H54 (cell line): ENCODE measurements around the gene RDH16.
"Not testable (repeated sequence)": the region's sequence is repeated elsewhere in the genome, so short reads cannot be mapped to it uniquely, and the experiment has no call there.

ENCODE experiments used
- DNase-seq: peaks from one replicate; pipeline ENCODE4 v3.0.0; 2011; ENCODE audit warnings: low spot score, mixed read lengths; ENCODE audit not compliant: insufficient read length
- FAIRE-seq: peaks from 3 replicates; lab custom pipeline; 2011; peaks lifted over from hg19 to GRCh38; lab: Jason Lieb, UNC
- POLR2A ChIP-seq: IDR thresholded peaks from 2 replicates; pipeline ENCODE4 v1.6.1; 2011; ENCODE audit warnings: low read depth, mild to moderate bottlenecking, low read length

The RDH16 gene

DNA sequence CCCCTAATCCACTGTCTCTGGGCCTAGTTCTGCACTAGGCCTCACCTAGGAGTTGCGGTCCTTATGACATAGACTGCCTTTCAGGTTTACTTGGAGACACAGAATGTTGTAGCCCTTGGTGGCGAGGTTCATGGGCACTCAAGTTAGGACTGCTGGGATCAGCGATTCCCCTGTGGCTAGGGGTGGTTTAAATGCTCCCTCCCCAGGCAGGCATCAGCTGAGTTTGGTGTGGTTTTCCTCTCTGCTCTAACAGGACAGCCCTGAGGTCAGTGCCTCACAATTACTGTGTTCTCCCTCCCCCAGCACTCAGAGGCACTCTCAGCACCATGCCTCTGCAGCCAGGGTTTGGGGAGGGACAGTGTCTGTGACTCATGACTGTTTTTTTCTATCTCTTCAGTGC is 22.2 kb upstream of the RDH16 start:
- no peak for FAIRE-seq
- no peak for TF ChIP-seq POLR2A

DNA sequence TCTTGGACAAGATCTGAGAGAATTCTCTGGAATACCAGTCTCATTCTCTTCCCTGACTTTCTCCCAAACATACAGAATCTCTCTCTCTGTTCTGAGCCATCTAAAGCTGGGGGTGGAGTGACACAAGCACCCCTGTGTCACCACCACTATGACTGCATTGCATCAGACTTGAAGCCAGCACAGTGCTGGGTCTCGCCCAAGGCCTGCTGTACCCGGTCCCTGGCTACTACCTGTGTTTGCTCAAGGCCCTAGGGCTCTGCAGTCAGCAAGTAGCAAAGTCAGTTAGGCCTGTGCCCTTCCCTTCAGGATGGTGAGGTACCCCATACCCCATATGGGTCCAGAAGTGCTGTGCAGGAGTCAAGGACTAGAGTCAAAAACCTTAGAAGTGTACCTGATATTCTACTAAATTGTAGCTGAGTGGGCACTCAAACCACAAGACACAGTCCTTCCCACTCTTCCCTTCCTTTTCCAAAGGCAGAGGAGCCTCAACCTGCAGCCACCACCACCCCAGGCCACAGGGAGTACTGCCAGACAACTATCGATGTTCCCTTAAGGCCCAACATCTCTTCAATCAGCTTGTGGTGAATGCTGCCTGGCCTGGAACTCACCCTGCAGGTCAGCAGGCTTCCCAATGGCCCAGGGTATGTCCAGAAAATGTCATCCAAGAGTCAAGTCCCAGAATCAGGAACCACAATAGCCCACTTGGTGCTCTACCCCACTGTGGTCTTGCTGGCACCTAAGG is 21.2 kb upstream of the RDH16 start:
- FAIRE-seq (no peak), DNase-seq (no peak)
- TF ChIP-seq POLR2A = no peak

More for the DNA sequence above, 22.2 kb upstream of the RDH16 start:
- DNase-seq = no peak

DNA sequence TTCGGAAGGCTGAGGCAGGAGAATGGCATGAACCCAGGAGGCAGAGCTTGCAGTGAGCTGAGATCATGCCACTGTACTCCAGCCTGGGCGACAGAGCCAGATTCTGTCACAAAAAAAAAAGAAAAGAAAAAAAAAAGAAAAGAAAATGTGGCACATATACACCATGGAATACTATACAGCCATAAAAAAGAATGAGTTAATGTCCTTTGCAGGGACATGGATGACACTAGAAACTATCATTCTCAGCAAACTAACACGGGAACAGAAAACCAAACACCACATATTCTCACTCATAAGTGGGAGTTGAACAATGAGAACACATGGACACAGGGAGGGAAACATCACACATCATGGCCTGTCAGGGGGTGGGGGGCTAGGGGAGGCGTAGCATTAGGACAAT is 20.0 kb upstream of the RDH16 start:
- FAIRE-seq, DNase-seq: not testable (repeated sequence)

DNA sequence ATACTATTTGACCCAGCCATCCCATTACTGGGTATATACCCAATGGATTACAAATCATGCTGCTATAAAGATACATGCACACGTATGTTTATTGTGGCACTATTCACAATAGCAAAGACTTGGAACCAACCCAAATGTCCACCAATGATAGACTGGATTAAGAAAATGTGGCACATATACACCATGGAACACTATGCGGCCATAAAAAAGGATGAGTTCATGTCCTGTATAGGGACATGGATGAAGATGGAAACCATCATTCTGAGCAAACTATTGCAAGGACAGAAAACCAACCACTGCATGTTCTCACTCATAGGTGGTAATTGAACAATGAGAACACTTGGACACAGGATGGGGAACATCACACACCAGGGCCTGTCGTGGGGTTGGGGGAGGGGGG is 16.8 kb upstream of the RDH16 start:
- DNase-seq, FAIRE-seq: not testable (repeated sequence)

DNA sequence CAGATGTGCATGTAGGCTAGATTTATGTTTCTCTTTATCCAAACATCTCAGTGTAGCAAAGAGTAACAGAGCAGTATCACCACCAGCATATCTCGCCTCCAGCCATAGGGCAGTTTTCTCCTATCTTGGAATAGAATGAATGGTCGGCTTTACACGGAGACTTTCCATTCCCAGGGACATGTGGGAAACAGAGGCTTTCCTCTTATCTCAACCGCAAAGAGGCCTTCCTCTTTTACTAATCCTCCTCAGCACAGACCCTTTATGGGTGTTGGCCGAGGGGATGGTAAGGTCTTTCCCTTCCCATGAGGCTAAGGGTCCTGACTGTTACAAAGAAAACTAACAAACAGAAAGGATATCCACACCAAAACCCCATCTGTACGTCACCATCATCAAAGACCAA is 11.5 kb upstream of the RDH16 start:
- FAIRE-seq = not testable (repeated sequence)

DNA sequence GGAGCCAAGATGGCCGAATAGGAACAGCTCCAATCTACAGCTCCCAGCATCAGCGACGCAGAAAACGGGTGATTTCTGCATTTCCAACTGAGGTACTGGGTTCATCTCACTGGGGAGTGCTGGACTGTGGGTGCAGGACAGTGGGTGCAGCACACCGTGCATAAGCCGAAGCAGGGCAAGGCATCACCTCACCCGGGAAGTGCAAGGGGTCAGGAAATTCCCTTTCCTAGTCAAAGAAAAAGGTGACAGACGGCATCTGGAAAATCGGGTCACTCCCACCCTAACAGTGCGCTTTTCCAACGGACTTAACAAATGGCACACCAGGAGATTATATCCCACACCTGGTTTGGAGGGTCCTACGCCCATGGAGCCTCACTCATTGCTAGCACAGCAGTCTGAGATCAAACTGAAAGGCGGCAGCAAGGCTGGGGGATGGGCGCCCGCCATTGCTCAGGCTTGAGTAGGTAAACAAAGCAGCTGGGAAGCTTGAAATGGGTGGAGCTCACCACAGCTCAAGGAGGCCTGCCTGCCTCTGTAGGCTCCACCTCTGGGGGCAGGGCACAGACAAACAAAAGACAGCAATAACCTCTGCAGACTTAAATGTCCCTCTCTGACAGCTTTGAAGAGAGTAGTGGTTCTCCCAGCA is 8.7 kb upstream of the RDH16 start:
- FAIRE-seq, DNase-seq: not testable (repeated sequence)

More for the DNA sequence above, 11.5 kb upstream of the RDH16 start:
- DNase-seq = not testable (repeated sequence)

DNA sequence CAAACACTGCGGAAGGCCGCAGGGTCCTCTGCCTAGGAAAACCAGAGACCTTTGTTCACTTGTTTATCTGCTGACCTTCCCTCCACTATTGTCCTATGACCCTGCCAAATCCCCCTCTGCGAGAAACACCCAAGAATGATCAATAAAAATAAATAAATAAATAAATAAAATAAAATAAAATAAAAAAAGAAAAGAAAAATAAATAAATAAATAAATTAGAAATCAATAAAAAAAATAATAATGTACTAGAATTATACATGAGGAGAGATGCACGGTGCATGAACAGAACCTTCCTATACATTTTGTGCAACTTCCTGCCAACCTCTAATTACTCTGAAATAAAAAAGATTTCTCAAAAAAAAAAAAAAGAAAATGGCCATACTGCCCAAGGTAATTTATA is 7.7 kb upstream of the RDH16 start:
- not testable (repeated sequence) for DNase-seq, FAIRE-seq

DNA sequence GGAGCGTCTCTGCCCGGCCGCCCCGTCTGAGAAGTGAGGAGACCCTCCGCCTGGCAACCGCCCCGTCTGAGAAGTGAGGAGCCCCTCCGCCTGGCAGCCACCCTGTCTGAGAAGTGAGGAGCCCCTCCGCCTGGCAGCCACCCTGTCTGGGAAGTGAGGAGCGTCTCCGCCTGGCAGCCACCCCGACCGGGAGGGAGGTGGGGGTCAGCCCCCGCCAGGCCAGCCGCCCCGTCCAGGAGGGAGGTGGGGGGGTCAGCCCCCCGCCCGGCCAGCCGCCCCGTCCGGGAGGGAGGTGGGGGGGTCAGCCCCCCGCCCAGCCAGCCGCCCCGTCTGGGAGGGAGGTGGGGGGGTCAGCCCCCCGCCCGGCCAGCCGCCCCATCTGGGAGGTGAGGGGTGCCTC is 6.1 kb upstream of the RDH16 start:
- not testable (repeated sequence) for DNase-seq, FAIRE-seq

DNA sequence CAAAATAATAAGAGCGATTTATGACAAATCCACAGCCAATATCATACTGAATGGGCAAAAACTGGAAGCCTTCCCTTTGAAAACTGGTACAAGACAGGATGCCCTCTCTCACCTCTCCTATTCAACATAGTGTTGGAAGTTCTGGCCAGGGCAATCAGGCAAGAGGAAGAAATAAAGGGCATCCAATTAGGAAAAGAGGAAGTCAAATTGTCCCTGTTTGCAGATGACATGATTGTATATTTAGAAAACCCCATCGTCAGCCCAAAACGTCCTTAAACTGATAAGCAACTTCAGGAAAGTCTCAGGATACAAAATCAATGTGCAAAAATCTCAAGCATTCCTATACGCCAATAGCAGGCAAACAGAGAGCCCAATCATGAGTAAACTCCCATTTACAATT is 4.8 kb upstream of the RDH16 start:
- not testable (repeated sequence) for DNase-seq, FAIRE-seq

DNA sequence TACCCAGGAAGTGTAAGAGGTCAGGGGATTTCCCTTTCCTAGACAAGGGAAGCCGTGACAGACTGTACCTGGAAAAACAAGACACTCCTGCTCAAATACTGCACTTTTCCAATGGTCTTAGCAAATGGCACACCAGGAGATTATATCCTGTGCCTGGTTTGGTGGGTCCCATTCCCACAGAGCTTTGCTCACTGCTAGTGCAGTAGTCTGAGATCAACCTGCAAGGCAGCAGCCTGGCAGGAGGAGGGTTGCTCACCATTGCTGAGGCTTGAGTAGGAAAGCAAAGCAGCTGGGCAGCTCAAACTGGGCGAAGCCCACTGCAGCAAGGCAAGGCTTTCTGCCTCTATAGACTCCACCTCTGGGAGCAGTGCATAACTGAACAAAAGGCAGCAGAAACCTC is 1.0 kb upstream of the RDH16 start:
- no peak for DNase-seq
- TF ChIP-seq POLR2A = no peak
- FAIRE-seq = no peak

DNA sequence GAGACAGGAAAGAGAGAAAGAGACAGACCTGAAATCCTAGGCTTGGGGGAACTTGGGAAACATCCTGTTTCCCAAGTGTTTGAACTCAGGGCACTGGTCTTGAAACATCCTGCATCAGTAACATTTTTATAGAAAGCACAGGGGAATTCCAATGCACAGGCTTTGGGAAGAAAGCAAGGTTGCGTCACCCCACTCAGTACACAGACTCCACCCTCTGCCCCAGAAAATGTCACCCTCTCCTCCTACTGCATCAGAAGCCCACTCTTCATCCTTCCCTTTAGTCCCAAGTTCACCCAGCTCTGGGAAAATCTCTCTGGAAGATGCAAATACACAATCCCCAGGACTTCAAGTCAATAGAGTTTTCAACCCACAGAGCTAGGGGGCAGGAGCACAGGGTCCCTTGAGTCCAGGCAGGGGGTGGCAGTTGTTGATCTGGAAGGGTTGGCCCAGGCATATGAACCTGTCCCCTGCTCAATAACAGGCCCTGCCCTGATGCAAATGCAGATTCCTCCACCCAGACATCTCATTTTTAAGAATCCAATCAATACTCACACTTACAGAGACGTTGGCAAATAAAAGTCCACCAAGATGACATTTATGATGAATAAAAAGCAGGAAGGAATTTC is 1.7 kb downstream of the RDH16 start:
- no peak for TF ChIP-seq POLR2A
- no peak for FAIRE-seq
- no peak for DNase-seq

DNA sequence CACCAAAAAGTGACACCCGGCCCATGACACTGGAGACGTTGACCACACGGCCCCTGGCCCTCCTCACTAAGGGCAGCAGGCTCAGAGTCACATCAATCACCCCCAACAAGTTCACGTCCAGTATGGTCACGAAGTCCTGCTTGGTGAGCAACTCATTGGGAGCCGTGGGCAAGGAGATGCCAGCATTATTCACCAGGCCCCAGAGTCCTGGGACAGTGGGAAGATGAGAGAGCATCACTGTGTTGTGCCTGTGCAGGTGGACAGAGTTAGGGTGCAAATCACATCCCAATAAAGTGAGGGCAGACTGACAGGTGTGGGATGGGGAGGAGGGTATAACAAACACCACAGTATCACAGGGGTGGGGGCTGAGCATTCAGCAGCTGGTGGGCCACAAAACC is 2.5 kb downstream of the RDH16 start:
- TF ChIP-seq POLR2A = no peak
- FAIRE-seq (no peak), DNase-seq (no peak)

DNA sequence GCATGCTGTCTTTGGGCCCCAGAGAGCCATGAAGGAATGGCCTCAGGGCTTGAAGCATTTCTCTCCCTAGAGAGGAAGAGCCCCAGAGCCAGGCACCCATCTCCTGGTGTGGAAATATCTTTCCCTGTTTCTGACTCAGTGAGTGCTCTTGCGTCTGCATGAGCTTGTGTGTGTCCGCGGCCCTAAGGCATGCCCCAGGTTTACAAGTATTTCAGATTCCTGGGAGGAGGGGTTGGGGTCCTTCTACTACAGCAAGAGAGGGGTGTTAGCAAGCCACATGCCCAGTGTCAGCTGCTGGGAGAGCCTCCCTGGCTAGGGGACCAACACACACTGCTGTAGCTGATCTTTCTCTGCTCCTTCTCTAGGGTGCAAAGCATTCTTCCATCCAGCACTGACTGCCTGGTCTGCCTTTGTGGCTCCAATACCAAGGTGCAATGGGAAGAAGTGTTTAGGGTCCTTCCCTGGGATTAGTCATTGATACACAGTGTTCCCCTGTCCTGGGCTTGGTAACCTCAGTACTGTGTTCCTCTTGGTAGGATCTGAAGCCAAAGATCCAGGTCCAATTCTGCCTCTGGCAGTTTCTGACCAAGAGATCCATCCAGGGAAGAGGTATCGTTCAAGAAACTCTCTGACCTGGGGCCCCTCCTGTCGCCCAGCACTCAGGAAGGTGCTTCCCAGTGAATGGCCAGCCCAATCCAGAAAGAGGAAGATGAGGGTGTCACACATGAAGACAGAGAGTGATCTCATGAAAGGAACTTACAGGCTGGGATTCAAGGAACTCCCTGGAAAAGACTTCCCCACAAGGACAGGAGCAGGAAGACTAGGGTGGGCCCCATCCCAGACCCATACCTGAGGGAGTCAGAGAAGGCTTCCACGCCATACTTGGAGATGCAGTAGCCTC is 3.1 kb downstream of the RDH16 start:
- FAIRE-seq (no peak), DNase-seq (no peak)
- no peak for TF ChIP-seq POLR2A

DNA sequence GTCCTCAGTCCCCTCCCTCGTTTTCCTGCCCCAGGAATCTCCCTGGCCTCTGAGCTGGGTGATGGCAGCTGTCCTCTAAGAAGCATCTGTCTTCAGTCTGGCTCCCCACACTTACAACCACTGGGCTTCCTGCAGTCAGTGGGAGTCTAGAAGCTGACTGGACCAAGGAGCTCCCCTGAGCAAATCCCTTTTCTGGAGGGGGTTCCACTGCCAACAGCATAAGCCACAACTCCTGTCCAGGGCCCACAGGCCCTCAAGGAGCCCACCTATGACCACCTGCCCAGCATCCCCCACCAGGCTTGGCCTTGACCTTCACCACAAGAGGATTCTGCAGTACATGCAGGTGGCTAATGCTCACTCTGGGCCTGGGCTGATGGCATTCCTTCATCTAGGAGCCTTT is 4.1 kb downstream of the RDH16 start:
- DNase-seq = no peak
- FAIRE-seq = no peak
- TF ChIP-seq POLR2A = no peak
